Spinal cord (tissue), 10 donors: ENCODE data around the gene RHBDL2. TPM values are rescaled to one million over a fixed set of nuclear protein-coding genes. Genes with fewer than 3 reads are reported as not detected.
"Not testable (repeated sequence)": the region's sequence is repeated elsewhere in the genome, so short reads cannot be mapped to it uniquely, and the experiment has no call there.

Experiments used
- DNase-seq, 6 donors: peaks; one replicate each; pipeline versions ENCODE4 v3.0.0 to v3.0.0-alpha.2; 2013 to 2015; ENCODE audit warnings: low spot score in 6 of 6, low read depth in 4 of 6
- H3K27ac ChIP-seq: one replicate; pipeline ENCODE4 v1.5.1; 2013; ENCODE audit warnings: low read depth, low read length, control low read depth
- H3K27me3 ChIP-seq: one replicate; pipeline ENCODE4 v1.6.1; 2013; ENCODE audit warnings: low read length; ENCODE audit not compliant: control insufficient read depth, insufficient read depth
- H3K36me3 ChIP-seq: one replicate; pipeline ENCODE4 v1.6.1; 2013; ENCODE audit warnings: low read length; ENCODE audit not compliant: control insufficient read depth, insufficient read depth
- H3K4me1 ChIP-seq: one replicate; pipeline ENCODE4 v1.6.1; 2013; ENCODE audit warnings: low read length; ENCODE audit not compliant: control insufficient read depth, insufficient read depth
- H3K4me3 ChIP-seq: one replicate; pipeline ENCODE4 v1.5.1; 2013; ENCODE audit warnings: low read depth, low read length, control low read depth
- H3K9me3 ChIP-seq: one replicate; pipeline ENCODE4 v1.6.1; 2013; ENCODE audit warnings: low read length; ENCODE audit not compliant: control insufficient read depth, insufficient read depth
- WGBS: methylation state at CpG from one replicate; pipeline ENCODE4 v1.1.5; 2013; ENCODE audit warnings: missing lambda C conversion rate; ENCODE audit not compliant: insufficient coverage; 5-methylcytosine and 5-hydroxymethylcytosine counted together
- polyA plus RNA-seq, 2 donors: library from polyadenylated mRNA; unstranded; fragments of 120-200 nt; gene quantifications; one replicate each; pipeline ENCODE4 v1.2.1, GENCODE V29; 2013; ENCODE audit not compliant: insufficient read length in 2 of 2
- small RNA-seq: library from RNA; depleted of rRNA; stranded (forward); fragments of <200 nt; gene quantifications from one replicate; pipeline ENCODE3, GENCODE V24; 2014; ENCODE audit warnings: low replicate concordance
- total RNA-seq, 2 donors: library from RNA; depleted of rRNA in 1 of 2; stranded (reverse); fragments of 120-200 nt in 1 of 2; fragments of >200 nt in 1 of 2; gene quantifications; one replicate each; pipeline versions ENCODE4 v1.2.3 to v1.2.4, GENCODE V29; 2013 to 2014
- donor health status: healthy.

RHBDL2 gene
- total and polyA plus RNA-seq, 4 donors = 0.61 to 2.8 (median 0.96) TPM

GRCh38 chr1:38839363-38839762, 102.3 kb downstream of the RHBDL2 start:
- no peaks in the 10 kb centered on the region for H3K9me3 ChIP-seq
- H3K36me3 ChIP-seq = peaks cover 11% of the 10 kb centered on the region
- 90% methylated on average over 2 of the region's 9 CpGs for WGBS
- H3K4me3 ChIP-seq = no peak overlapping the region
- H3K27me3 ChIP-seq = no peaks in the 10 kb centered on the region
- no peak for DNase-seq
- no peaks in the 10 kb centered on the region for H3K4me1 ChIP-seq
- H3K27ac ChIP-seq = no peak overlapping the region

- not testable (repeated sequence) for DNase-seq, H3K4me3 ChIP-seq, H3K4me1 ChIP-seq, H3K9me3 ChIP-seq, H3K36me3 ChIP-seq, H3K27ac ChIP-seq, H3K27me3 ChIP-seq
- 97% methylated on average over 8 of the region's 10 CpGs for WGBS
Measured at GRCh38 chr1:38836316-38836715, 105.3 kb downstream of the RHBDL2 start.

Small RNA genes within 50 kb of the gene (small RNA-seq; reads per million reads assigned to genes)
- not detected for gene GJA9-MYCBP
- gene RF00019 = not detected
- not detected for gene RNU6-605P

Other genes with a start within 250 kb of the RHBDL2 start
- gene RRAGC, start 82.1 kb downstream of the RHBDL2 start, total RNA-seq = 10 to 100 TPM; 20.8 to 33.8 TPM
- gene RRAGC, start 82.1 kb downstream of the RHBDL2 start, polyA plus RNA-seq = 10 to 100 TPM; 31.7 to 33.1 TPM
- 10 to 100 TPM in 1 of 2 donors, 1 to 10 TPM in 1; 6.3 to 12.3 TPM for gene MYCBP, start 68.5 kb downstream of the RHBDL2 start, total RNA-seq
- 10 to 100 TPM in 1 of 2 donors, 1 to 10 TPM in 1; 9.4 to 13.4 TPM for gene MYCBP, start 68.5 kb downstream of the RHBDL2 start, polyA plus RNA-seq
- gene GJA9, start 60.2 kb downstream of the RHBDL2 start, total RNA-seq = not detected
- 1 to 10 TPM in 1 of 2 donors, under 1 TPM in 1; 0.16 to 1.0 TPM for gene GJA9, start 60.2 kb downstream of the RHBDL2 start, polyA plus RNA-seq
- 10 to 100 TPM; 48.5 to 76.5 TPM for gene AKIRIN1, start 49.4 kb upstream of the RHBDL2 start, total RNA-seq
- gene AKIRIN1, start 49.4 kb upstream of the RHBDL2 start, polyA plus RNA-seq = 100 to 1,000 TPM in 1 of 2 donors, 10 to 100 TPM in 1; 82.8 to 108 TPM
- gene NDUFS5, start 84.5 kb upstream of the RHBDL2 start, total RNA-seq = 100 to 1,000 TPM; 276 to 360 TPM
- 100 to 1,000 TPM; 305 to 318 TPM for gene NDUFS5, start 84.5 kb upstream of the RHBDL2 start, polyA plus RNA-seq